Femur (tissue), 1 donor: ENCODE data around the gene GAREM1.
"Not testable (repeated sequence)": the region's sequence is repeated elsewhere in the genome, so short reads cannot be mapped to it uniquely, and the experiment has no call there.

Source experiments
- DNase-seq: peaks from one replicate; pipeline ENCODE4 v3.0.0-alpha.2; 2017

The GAREM1 gene

DNA sequence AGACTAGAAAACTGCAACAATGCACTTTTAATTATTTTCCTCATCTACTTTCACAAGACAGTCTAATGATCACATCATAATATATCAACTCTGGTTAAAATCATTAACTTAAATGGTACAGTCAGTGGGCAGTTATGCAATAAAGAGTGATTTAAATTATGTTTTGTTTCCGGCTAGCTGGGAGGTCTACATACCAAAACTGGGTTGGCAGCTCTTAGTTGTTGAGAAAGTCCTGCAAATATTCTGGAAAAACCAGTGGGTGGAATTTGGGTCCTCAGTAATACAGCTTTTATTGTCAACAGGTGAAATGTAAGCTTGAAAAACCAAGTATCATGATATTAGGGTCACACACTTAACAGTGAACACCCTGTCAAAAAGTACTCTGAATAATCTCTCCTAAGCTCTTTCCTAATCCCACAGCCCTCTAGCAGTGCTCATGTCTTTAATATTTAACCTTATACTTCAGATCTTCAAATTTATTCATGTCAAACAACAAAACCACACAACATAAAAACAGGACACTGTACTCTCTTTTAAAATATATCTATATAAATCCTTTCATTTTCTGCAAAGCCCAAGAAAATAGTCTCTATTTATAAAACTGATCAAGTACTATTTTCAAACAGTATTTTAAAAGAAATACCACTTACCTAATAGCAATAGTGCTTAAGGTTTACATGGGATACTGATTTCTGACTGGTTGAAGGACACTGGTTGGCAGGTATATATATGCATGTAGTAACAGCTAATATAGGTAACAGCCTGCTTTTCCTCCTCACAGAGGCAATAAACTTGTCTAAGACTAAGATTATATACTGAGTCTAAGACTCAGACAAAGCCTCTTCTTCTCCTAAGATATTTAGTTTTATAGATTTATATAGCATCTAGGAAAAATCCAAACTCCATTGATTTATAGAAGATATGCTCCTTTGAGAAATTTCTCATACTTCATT, 103.8 kb downstream of the GAREM1 start:
- DNase-seq, result no peak

DNA sequence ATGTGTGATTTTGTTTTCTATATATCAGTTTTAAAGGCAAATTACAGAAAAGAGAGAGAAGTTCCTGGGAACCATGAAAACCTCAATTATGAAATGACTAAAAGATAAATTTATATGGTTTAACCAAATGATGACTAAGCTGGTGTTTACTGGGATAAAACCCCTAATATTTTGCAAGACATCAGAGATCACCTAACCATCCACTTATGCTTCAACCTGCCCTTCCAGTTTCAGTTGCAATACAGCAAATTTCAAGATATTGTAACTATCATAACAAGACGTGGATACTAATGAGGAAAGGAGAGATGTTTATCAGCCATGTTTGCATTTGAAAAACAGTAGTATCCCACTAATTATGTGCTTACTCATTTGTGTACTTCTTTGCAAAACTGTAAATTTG, 108.2 kb downstream of the GAREM1 start:
- DNase-seq, result no peak

DNA sequence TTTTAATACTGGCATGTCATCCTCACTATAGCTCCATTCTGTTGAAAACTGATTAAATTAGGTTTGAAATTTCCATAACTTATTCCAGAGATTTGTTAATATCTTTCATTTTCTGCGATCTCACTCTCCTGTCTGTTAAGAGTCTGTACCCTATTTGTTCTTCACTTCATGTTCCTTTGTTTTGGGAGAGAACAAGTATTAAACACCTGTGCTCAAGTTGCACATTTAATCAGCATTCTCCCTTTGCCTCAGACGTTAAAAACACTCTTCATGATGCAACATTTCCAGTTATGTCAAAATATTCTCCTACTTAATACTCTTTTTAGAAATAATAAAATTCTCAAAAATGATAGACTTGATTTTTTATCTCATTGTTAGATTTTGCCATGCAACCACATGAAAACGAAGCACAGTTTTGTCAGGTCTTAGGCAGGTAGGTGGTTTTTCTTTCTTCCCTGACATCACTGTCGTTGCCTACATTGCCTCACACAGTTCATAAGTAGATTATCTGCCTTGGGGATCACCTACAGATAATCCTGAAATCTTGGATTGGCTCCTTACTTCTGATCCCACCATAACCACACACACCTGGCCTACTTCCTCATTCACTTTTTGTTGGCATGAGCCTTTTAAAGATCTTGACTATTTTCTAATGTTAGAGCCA, 109.9 kb downstream of the GAREM1 start:
- DNase-seq, result no peak

DNA sequence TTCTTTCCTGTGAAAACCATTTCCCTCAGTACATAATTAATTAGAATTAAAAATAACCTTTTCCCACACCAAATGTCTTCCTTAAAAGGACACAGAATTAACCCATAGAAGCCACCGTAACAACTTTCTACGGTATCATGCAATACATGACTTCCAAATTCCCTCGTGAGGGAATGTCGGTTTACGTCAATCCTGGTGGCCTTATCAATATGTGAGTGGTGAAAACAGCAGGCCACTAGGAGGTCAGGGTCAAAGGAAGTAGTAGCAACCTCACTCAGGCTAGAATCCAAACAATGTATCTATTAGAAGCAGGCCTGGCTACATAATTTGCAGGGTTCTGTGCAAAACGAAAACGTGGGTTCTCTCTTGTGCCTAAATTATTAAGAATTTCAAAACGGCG, 112.2 kb downstream of the GAREM1 start:
- DNase-seq, result no peak

DNA sequence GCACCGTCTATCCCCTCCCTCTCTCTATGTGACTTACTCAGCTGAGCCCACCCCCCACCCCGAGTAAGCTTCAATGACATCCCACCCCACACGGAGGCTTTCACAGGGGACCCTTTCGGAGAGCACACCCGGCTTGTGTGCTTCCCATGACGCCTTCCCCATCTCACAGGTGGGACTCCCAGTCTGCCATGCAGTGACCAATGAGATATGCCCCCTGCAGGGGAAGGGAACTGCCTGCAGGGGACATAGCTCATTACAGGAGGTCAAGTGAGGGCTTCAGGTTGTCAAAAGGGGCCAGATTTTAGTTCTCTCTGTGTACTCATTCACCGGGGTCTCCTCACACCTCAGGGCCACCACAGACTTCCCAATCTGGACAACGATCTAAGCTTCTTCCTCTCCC, 112.6 kb downstream of the GAREM1 start:
- DNase-seq, result no peak

DNA sequence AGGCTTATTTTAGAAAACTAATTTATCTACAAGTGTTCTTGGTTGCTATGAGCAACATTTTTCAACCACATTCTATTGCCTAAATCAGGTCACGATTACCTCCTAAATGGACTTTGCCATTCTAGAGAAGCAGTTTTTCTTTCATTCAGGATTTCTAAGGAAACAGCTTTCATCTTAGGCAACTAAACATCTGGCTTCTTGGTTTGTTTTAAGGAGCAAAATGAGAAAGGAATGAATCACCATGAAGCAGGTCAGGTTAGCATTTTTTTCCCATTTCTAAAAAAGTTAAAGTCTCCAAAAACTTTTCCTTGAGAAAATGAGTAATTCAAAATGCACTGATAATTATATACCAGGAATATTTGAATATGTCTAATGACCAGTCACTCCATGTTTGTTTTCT, 114.8 kb downstream of the GAREM1 start:
- DNase-seq, result no peak

DNA sequence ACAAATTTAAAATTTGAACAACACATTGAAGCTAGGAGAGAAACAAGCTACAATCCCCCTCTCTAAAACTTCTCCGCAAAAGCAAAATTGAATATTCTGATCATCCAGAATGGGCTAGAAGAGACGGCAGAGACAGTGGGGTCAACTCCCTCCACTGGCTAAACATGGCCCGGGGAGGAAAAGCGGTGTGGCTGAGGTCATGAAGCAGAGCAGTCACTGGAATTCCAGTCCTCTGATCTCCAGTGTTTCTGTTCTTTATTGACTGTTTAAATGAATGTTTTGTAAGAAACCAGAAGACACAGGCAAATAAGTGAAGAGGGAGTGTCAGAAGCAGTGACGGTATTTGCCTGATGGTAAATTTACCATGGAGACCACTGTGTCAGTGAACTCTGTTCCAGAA, 116.2 kb downstream of the GAREM1 start:
- no peak for DNase-seq

DNA sequence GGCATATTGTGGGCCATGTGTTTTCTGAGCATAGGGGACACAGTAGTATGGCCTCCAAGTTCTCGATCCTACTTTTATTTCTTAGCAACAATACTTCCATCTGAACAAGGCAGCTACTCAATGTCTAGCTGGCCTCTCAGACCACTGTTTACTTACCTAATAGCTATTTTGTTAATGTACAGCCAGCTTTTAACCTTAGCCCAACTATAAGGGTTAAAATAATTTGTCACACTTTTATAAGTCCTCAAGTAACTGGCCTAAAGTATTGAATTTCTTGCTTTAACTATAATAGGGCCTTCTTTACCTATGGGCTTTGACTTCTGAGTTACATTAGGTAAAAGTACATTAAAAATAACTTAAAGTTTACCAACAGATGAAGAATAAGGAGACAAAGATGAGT, 117.4 kb downstream of the GAREM1 start:
- no peak for DNase-seq

DNA sequence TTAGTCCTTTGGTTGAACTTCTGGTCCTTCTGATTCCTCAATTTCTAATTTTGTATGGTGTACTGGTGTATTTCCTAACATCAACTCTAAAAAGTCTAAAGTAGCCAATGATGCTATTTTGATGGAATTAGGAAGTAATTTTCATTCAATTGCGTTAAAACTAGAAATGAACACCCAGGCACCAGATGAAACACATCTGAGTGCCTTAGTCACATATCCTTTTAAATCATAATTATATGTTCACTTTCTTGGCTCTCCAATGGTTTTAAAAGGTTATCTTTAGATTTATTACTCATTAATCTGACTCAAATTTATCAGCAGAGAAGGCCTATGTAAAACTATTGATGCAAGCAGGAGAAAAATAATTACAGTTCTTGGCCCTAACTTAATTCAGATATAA, 119.7 kb downstream of the GAREM1 start:
- no peak for DNase-seq

DNA sequence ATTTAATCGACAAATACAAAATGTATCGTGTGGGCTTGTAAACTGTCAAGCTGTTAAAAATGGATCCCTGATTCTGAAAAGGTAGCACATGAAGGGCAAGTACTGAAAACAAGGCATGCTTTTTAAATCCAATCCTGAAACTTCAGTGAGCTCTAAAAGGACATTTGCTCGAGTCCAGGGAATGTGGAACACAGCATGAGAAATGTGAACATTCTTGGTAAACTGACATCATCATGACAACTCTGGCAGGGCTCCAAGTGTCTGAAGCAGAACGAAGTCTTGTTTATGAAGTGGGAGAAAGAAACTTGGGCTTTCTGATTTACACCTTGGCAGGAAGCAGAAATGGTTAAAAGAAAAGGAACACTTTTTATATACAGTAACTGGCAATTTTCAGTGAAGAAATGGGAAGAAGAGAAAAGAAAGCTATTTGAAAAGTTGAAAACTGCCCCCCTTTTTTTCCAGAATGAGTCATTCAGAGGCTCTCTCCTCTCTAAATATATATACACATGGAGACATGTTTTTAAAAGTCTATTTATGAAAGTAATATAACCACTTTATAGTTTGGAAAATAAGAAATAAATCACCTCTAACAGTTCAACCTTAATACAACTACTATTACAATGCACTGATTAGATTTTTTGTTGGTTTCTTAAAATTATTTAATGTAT, 120.8 kb downstream of the GAREM1 start:
- peak; percentile 91 for DNase-seq

DNA sequence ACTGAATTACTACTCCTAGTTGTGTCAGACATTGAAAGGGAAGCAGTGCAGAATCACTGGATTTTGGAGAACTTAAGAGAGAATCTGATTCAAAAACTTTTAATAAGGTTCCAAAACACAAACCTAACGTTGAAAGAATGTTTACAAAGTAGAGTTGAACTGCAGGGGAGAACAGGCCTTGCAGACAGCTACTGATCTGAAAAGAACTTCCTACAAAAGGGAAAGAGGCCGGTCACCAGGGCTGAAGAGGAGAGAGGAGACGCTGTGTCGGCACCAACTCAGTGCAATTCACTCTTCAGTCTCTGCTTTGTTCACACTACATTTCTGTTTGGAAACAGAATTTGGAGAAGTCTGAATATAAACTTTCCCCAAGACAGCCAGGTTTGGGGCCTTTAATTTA, 124.0 kb downstream of the GAREM1 start:
- DNase-seq, result peak; percentile 36

DNA sequence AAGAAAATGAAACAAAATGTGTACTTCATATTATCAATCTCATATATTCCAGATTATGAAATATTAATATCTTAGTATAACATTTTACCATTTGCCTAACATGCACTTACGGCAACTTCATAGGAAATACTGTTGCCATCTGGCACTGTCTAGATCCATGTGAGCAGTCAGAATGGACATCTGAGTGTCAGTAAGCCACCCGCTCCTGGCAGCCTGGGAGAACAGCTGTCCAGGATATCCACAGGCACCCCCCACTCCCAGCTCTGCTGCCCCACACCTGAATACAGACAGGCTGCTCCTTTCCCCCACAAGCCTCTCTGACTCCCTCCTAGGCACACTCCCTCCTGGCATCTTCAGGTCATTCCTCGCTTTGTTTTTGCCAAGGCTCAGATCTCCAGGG, 127.0 kb downstream of the GAREM1 start:
- DNase-seq, result peak; percentile 43

DNA sequence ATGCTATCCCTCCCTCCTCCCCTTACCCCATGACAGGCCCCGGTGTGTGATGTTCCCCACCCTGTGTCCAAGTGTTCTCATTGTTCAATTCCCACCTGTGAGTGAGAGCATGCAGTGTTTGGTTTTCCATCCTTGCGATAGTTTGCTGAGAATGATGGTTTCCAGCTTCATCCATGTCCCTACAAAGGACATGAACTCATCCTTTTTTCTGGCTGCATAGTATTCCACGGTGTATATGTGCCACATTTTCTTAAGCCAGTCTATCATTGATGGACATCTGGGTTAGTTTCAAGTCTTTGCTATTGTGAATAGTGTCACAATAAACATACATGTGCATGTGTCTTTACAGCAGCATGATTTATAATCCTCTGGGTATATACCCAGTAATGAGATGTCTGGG, 129.6 kb downstream of the GAREM1 start:
- not testable (repeated sequence) for DNase-seq

DNA sequence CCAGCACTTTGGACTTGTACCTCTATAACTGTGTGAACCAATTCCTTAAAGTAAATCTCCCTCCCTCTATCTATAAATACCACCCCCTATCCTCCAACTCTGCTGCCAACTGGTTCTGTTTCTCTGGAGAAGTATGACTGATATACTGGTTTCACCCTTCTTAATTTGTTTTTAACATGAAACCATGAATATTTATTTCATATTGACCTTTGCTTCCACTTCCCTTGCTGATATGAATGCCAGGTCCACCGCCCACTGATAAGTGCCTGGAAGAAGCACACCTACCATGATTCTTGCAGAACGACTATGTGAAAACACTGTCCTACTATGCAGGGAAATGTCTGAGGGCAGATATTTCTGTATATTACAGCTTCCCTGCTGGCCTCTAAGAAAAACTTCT, 131.6 kb downstream of the GAREM1 start:
- DNase-seq, result no peak

DNA sequence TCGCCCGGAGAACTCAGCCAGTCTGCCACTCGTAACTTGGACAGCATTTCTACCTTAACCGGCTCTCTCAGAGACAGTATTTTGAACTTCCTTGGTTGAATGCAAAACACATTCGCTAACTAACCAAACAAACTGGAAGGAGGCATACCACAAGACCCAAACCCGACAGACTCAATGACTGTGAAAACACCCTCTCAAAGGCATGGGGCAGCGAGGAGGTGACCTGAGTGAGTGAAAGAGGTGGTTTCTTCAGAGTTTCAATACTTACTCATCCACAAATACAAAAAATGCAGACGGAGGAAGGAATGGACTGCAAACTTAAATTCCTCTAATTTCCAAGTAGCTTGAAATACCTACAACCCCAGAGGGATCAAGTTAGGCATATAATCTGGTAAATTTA, 132.9 kb downstream of the GAREM1 start:
- DNase-seq, result no peak

DNA sequence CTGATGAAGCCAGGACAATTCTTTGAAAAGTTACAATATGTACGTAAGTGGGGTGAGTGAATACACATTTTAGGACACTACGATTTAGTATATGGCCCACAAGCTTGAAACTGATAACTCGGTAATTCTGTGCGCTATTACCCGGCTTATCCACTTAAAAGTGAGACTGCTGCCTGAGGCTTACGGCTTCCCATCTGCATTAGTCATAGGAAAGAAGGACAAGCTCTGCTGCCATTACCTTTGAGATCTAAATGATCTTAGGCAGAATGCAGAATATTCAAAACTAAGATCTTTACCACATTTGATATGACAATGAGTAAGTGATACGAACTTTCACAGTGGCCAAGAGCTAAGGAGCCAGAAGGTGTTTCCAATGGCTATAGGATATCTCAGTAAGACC, 133.3 kb downstream of the GAREM1 start:
- no peak for DNase-seq

DNA sequence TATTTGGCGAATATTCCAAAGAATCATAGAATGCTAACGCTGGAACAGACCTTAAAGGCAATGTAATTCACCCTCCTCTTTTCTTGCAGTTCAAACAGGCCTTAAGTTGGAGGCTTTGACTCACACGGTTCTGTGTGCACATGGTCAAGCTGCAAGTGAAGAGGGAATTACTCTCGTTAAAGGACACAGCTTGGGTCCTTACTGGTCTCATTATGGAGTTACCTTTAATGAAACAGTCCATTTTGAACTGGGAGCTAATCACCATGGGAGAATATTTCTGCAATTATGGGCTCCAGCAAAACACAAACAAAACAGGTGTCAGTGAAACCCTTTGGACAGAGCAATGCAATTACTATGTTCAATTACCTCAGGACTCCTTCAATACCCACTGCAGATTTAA, 135.5 kb downstream of the GAREM1 start:
- no peak for DNase-seq

DNA sequence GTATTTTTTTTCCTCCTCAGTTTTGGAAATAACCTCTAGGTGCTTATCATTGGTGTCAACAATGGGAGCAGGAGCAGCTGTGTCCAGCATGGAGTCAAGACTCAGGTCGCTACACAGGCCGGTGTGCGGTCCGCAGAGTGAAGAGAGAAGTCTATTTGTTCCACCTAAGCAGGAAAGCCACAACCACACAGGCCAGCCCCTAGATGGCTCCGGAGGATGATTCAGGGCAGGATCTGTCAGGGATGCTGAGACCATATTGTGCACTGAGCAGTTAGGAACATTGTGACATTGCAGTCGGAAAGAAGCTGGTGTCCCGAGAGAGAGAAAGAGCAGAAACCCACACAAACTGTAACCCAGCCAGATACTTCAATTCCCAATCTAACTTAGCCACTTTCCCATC, 136.9 kb downstream of the GAREM1 start:
- no peak for DNase-seq

DNA sequence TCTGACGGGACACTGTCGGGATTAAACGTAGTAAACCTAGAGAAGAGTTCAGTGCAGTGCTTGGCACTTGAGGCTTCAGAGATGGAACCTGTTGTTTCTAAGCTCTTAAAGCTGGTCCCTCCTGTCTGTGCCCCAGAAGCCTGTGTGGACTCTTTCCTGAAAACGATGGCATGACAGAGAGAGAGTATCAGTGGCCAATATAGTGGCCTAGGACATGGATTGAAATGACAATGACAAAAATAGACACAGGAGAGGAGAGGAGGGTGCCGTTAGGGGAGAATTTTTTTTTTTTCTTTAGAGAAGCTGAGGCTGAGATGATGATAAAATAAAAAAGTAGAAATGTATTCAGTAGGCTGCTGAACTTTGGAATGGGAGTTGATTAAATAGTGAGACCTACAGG, 138.0 kb downstream of the GAREM1 start:
- DNase-seq, result no peak

DNA sequence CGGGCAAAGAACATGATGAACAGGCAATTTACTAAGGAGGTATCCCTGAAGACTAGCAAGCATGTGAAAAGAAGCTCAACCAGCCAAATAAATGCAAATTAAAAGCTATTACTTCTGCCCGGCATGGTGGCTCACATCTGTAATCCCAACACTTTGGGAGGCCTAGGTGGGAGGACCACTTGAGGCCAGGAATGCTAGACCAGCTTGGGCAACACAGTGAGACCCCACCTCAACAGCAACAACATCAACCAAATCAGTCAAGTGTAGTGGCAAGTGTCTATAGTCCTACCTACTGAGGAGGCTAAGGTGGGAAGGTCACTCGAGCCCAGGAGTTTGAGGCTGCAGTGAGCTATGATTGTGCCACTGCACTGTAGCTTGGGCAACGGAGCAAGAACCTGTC, 141.7 kb downstream of the GAREM1 start:
- DNase-seq, result no peak

DNA sequence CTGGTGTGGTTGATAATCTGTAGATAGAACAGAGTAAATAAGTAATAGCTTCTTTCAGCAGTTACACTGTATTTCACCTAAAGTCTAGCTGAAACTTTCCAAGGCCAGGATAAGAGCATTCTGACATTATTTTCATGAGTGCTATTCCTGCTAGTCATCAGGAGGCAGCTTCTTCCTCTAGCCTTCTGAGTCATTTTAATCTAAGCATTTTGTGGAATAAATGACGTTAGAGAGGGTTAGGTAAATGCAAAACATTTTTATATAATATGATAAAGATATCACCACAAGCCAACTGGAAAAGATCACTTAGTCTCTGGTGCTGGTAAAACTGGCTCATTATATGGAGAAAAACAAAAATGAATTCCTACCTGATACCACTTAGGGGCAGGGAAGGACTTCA, 142.3 kb downstream of the GAREM1 start:
- no peak for DNase-seq

DNA sequence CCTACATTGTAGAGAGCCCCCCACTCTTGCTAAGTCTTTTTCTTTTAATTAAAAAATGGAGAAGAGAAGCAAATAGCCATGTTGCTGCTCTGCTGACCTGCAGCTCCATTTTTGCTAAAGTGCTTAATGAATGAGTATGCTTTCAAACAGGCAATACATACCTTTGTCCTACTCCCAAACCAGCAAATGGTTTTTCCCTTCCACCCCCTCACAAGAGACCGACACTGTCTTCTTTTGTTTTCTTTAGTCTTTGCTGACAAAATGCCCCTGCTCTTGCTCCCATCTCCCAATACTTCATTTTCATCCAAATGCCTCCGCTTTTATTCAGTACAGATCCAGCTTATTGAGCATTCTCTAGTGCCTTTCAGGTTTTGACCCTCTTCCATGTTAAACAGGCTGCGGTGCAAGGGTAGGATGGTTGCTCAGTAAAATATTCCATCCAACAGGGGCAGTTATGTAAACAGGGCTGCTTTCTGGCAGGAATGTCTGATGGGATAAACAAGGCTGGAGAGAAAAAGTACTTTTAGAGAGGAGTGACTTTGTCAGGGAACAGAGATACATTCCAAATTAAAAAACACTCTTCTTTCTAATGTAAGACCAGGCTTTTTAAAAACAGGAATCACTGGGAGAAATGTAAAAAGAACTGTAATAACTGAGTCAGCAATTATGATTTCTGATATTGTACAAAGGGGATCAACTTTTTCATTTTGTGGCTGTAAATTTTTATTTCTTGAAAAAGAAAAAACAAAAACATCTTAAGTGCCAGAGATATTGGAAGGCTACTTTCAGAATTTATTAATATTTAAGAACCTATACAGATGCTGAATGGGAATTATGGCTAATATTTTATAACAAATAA, 144.0 kb downstream of the GAREM1 start:
- DNase-seq, result no peak

DNA sequence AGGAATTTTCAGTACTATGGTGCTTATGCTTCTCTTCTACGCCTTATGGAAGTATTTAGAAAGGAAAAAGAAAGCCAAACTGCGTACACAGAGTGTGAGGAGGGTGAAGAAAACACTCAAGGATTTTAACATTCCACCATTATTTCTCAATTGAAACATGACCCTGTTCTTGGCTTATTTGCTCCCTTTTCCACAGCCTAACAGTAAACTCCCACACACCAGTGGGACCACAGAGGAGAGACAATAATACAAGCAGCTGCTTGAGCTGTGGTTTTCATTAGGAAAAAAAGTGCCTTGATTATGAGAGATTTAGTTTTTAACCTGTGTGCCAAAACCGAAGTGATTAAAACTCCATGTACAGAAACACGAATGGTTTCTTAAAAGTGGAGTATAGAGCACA, 146.5 kb downstream of the GAREM1 start:
- peak; percentile 61 for DNase-seq
